ENCODE data around the gene CEP97.

CEP97 gene

DNA sequence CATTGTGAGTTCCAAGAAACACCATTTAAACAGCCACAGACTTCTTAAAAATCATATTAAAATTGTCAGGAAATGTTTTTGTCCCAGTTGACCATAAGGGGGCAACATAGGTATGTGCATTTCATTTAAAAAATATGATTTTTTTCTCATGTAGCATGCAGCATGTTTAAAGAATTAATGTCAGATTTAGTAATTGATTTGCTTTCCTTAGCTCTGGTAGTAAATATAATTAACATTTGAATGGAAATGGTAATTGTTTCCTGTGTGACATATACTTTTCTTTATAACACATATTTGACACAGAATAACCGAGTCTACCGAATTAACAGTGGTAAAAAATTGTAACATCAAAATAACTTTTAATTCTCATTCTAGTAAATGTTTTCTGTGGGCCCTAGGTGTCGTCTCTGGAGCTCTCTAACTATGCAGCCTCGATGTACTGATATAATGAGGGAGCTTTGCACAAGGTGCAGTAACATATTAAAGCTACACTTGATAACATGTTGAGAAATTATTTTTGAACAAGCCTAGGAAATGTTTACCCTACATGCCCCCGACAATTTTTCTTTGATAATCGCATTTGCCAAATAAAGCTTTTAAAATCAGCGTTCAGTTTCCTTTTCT, 89.5 kb downstream of the CEP97 start:
- no peak for DNase-seq (ENCODE audit: low read depth in 3 of 3)

DNA sequence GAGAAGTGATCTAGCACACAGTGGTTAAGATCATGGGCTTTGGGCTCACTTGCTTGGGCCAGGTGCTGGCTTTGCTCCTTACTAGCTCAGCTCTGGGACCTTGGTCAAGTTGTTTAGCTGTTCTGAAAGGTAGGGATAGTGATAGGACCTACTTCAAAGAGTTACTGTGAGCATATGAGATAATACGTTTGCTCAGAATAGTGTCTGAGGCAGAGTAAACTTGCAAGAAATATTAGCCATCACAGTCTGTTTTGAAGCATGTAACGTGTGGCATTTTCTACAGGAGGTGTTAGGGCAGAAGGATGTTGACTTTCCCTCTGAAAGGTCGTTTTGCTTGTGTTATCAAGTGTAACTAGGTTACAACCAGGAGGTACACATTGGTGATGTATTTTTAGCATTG, 90.4 kb downstream of the CEP97 start:
- DNase-seq (ENCODE audit: low read depth in 3 of 3): no peak

DNA sequence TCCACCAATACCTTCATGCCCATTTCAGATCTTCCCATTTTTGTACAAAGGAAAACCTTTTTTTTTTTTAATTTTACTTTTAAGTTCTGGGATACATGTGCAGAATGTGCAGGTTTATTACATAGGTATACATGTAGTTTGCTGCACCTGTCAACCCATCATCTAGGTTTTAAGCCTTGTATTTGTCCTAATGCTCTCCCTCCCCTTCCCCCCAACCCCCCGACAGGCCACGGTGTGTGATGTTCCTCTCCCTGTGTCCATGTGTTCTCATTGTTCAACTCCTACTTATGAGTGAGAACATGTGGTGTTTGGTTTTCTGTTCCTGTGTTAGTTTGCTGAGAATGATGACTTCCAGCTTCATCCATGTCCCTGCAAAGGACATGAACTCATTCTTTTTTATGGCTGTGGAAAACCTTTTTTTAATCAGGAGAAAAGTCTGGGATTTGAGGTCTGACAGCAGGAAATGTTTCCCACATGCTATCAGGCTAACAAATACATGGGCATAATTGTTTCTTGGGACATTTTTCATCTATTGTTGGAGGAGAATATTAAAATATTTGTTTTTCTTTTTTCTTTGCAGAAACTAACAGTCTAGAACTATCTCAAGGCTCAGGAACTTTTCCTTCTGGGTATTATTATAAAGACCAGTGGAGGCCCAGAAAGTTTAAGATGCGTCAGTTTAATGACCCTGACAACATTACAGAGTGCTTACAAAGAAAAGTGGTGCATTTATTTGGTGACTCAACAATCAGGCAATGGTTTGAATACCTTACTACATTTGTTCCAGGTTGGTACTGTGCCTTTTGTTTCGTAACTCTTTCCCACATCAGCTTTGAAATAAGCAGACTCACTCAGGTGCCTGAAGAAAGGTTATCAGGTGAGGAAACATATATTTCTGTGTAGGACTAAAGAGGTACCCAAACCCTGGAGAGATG, 92.1 kb downstream of the CEP97 start:
- no peak for DNase-seq (ENCODE audit: low read depth in 3 of 3)

DNA sequence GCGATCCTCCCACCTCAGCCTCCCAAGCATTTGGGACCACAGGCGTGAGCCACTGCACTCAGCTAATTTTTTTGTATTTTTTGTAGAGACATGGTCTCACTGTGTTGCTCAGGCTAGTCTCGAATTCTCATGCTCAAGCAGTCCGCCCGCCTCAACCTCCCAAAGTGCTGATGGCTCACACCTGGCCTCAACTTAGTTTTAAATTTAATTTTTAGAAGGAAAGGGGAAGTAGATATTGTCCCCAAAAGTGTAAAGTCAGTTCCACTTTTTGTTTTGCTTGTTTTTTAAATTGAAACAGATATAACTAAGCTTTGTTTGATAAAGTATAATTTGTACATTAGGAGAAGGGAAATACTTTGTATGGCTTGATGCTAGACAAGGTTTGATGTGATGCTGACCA, 93.6 kb downstream of the CEP97 start:
- no peak for DNase-seq (ENCODE audit: low read depth in 3 of 3)

DNA sequence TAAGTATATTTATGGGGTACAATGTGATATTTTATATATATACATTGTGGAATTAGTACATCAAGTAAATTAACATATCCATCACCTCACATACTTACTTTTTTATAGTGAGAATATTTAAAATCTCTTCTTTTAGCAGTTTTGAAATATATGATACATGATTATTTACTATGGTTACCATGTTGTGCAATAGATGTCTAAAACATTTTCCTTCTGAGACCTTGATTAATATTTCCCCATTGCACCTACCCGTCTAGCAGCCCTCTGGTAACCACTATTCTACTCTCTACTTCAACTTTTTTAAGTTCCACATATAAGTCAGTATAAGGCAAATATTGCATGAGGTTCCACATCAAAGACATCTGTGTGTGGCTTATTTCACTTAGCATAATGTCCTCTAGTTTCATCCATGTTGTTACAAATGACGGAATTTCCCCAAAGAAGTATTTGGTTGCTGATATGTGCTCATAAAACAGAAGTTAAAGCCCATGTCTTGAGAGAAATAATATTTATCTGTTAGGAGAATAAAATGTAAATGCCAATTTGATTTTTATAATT, 95.3 kb downstream of the CEP97 start:
- DNase-seq (ENCODE audit: low read depth in 3 of 3): no peak
